Renal pelvis (tissue), 4 donors: ENCODE data around the gene MTIF3. TPM values are rescaled to one million over a fixed set of nuclear protein-coding genes. Genes with fewer than 3 reads are reported as not detected.
"Not testable (repeated sequence)": the region's sequence is repeated elsewhere in the genome, so short reads cannot be mapped to it uniquely, and the experiment has no call there.

Source experiments
- DNase-seq: peaks from one replicate; pipeline ENCODE4 v3.0.0-alpha.2; 2013
- polyA plus RNA-seq, 3 donors: library from polyadenylated mRNA; unstranded; fragments of 120-200 nt; gene quantifications; one replicate each; pipeline ENCODE4 v1.2.1, GENCODE V29; 2013; ENCODE audit not compliant: insufficient read length in 3 of 3

The MTIF3 gene
- polyA plus RNA-seq, 3 donors, result 72.6 to 86.5 (median 73.8) TPM

GRCh38 chr13:27424246-27425157 lies 25.9 kb downstream of the MTIF3 start, which contains the start of gene GTF3A:
Gene GTF3A, plus strand, starts transcription at chr13:27424619.
- peak; percentile 85 for DNase-seq

GRCh38 chr13:27423333-27423732 lies 27.0 kb downstream of the MTIF3 start:
- DNase-seq, result no peak

DNA sequence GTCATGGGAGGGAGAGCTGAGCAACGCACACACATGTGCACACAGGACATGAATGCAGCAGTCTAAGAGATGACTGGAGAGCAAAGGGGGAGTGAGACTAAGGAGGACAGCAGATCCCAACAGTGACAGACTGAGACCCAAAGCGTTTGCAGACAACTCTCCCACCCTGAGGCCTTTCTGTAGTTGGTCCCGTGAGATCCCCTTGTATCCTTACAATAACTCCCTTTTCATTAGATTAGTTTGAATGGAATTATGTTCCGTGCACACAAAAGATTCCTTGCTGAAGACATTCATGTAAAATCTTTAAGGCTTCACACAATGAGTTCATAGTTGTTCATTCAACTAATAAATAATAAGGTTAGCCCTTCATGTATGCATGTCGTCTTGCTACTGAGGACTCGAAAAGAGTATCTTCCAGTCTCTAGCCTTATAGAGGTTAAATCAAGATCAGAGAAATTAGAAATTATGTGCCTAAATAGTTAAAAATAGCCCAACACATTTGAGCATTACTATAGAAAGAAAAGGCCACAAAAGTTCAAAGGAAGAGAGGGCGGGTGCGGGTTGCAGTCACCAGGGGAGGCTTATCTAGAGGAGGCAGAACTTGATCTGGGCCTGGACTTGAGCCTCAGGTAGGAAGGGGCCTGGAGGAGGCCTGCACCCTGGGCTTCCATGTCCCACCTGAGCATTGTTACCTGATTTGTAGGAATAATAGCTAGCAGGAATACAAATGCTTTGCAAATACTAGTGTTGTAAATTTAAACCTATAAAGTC lies 29.1 kb downstream of the MTIF3 start:
- no peak for DNase-seq

DNA sequence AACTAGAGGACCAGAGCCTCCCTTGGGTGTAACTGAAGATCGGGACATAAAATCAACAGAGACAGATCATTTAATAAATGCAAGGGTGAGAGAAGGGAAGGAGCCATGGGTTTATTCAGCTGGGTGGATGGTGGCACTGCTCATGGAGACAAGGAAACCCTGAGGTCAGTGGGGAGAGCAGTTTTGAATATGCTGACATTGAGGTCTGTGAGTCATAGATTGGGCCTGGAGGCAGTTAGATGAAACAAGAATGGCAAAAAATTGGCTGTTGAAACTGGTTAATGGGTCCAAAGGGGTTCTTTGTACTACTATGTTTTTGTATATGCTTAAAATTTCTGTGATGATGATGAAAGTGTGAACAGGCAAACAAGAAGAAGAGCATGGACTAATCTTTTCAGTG lies 31.0 kb downstream of the MTIF3 start:
- DNase-seq, result no peak

GRCh38 chr13:27415116-27415515 lies 35.2 kb downstream of the MTIF3 start:
- no peak for DNase-seq

DNA sequence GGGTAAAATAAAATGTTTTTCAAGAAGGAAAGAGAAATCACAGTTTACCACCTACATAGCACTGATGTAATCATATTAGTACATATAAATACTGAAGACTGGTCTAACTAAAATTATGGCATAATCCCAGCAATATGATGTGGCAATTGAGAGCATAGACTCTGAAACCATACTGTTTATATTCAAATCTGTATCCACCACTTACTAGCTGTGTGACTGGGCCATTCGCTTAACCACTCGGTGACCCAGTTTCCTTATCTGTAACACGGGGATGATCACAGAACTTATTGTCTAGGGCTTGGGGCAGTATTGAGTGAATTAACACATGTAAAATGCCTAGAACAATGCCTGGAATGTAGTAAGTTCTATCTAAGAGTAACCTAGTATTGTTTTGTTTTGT lies 39.0 kb downstream of the MTIF3 start:
- DNase-seq, result no peak

- DNase-seq, result no peak
Measured at GRCh38 chr13:27409013-27409412, 41.4 kb downstream of the MTIF3 start.

GRCh38 chr13:27408074-27408473 lies 42.3 kb downstream of the MTIF3 start:
- no peak for DNase-seq

DNA sequence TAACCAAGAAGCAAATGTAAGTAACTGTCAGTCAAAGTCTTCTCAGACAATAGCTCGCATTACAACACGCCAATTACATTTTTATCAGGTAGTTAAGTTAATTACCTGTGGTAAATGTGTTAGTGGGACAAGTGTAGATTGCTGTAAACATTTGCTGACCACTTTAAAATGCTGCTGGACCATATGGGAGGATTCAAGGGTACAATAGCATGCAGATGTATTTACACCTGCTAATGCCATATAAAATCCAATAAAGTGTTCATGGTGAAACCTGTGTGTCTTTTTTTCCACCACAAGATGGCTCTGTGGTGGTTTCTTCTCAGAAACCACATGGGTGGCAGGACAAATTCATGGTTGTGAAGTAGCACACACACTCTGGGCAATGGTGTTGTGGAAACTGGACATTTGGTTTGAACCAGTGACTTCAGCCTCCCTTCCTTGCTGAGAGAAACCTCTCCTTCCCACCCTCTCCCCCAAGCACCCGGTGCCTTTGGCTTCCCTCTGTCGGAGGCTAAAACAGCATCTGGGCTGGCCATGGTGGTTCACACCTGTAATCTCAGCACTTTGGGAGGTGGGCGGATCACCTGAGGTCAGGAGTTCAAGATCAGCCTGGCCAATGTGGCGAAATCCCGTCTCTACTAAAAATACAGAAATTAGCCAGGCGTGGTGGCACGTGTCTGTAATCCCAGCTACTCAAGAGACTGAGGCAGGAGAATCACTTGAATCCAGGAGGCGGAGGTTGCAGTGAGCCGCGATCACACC lies 44.0 kb downstream of the MTIF3 start:
- DNase-seq, result no peak

- no peak for DNase-seq
Measured at GRCh38 chr13:27405546-27406134, 44.7 kb downstream of the MTIF3 start.

GRCh38 chr13:27404680-27405079 lies 45.7 kb downstream of the MTIF3 start:
- no peak for DNase-seq

GRCh38 chr13:27403727-27404385 lies 46.5 kb downstream of the MTIF3 start:
- DNase-seq, result no peak

DNA sequence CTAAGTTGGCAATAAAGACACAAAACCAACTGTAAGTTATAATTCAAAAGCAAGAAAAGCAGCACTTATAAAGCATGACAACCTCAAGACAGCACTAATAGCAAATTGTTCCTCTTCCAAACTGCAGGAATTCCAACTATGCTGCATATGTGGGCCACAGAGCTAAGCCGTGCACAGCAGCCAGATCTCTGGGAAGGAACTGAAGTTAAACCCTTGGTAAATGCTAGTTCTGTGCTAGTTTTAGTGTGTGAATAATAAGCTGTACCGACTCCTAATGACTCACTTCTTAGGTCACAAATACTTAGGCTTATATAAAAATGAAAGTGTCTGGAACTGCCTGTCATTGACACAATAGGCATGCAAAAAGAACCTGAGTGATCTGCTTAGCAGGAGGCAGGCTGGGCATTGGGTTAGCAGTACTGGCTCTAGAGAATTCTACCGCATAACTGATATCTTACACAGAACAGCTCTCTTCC lies 47.1 kb downstream of the MTIF3 start:
- DNase-seq, result no peak

GRCh38 chr13:27401210-27401609 lies 49.2 kb downstream of the MTIF3 start:
- DNase-seq, result no peak

- not testable (repeated sequence) for DNase-seq
Measured at GRCh38 chr13:27400405-27400804, 50.0 kb downstream of the MTIF3 start.

DNA sequence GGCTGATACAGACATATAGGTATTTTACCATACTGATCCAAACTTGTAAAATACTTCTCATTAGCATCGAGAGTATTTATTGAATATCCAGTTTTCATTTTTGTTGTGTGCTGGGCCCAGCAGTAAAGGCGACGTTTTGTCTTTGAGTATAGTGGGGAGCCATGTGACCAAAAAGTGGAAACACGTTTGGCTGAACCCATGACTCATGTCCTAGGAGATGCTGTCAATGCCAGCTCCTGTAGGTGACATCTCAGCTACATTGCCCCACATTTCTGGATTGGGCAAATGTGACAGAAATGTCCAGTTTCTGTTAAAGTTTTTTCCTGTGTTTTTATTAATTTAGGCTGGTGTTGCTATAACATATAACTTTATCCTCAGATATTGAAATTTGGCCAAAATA lies 52.0 kb downstream of the MTIF3 start:
- DNase-seq, result no peak

- DNase-seq, result no peak
Measured at GRCh38 chr13:27396252-27396846, 54.0 kb downstream of the MTIF3 start.

- DNase-seq, result no peak
Measured at GRCh38 chr13:27395007-27395510, 55.3 kb downstream of the MTIF3 start.

DNA sequence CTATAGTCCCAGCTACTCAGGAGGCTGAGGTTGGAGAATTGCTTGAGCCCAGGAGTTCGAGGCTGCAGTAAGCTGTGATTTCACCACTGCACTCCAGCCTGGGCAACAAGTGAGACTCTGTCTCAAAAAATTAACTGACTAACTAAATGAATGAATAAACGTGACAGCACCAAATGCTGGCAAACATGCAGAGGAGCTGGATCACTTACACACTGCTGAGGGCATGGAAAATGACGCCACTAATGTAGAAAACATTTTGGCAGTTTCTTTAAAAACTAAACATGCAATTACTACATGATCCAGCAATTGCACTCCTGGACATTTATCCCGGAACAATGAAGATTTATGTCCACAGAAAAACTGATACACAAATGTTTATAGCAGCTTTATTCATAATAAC lies 57.3 kb downstream of the MTIF3 start:
- DNase-seq, result no peak

- no peak for DNase-seq
Measured at GRCh38 chr13:27391471-27391870, 58.9 kb downstream of the MTIF3 start.
